H1 (cell line): ENCODE measurements around the gene TLR4. TPM values are rescaled to one million over a fixed set of nuclear protein-coding genes. Genes with fewer than 3 reads are reported as not detected.

Experiments used
- CTCF ChIA-PET: fragments of 300-600 bp; sonication (Branson Sonifier 250); formaldehyde crosslinking; loops from one replicate; lab custom pipeline; 2021; ENCODE audit not compliant: partially characterized antibody; lab: Charles Lee
- POLR2A ChIA-PET: fragments of 300-600 bp; sonication (Branson Sonifier 250); formaldehyde crosslinking; loops from one replicate; lab custom pipeline; 2021; ENCODE audit warnings: inconsistent platforms; ENCODE audit not compliant: partially characterized antibody; lab: Charles Lee
- DNase-seq, 2 experiments: peaks; one replicate each; pipeline versions ENCODE4 v3.0.0 to v3.0.0-alpha.2; 2010 to 2022; ENCODE audit warnings: low spot score in 2 of 2, low read depth in 1 of 2, mixed read lengths in 1 of 2
- FAIRE-seq: peaks from 2 replicates; lab custom pipeline; 2011; peaks lifted over from hg19 to GRCh38; lab: Jason Lieb, UNC
- H2AFZ ChIP-seq: 2 replicates; pipeline ENCODE4 v1.8.1; 2012; ENCODE audit warnings: low read length, inconsistent platforms
- H2AK5ac ChIP-seq: 2 replicates; pipeline ENCODE4 v1.6.1; 2013; ENCODE audit warnings: low read depth, low read length
- H2BK120ac ChIP-seq: replicated peaks from 2 replicates; pipeline ENCODE3; 2013; ENCODE audit warnings: low read depth, low read length, inconsistent platforms
- H2BK12ac ChIP-seq: 2 replicates; pipeline ENCODE4 v1.6.1; 2013; ENCODE audit warnings: low read depth, low read length
- H2BK15ac ChIP-seq: 2 replicates; pipeline ENCODE4 v1.6.1; 2013; ENCODE audit warnings: low read length
- H2BK20ac ChIP-seq: 2 replicates; pipeline ENCODE4 v1.6.1; 2013; ENCODE audit warnings: low read length
- H2BK5ac ChIP-seq: 2 replicates; pipeline ENCODE4 v1.6.1; 2013; ENCODE audit warnings: low read depth, low read length
- H3K14ac ChIP-seq: 2 replicates; pipeline ENCODE4 v1.6.1; 2013; ENCODE audit warnings: inconsistent platforms; ENCODE audit not compliant: insufficient read length
- H3K18ac ChIP-seq: 2 replicates; pipeline ENCODE4 v1.6.1; 2013; ENCODE audit warnings: low read length; ENCODE audit errors: extremely low read depth
- H3K23ac ChIP-seq: 2 replicates; pipeline ENCODE4 v1.6.1; 2013; ENCODE audit warnings: inconsistent platforms; ENCODE audit not compliant: insufficient read length
- H3K23me2 ChIP-seq: 2 replicates; pipeline ENCODE4 v1.6.1; 2013; ENCODE audit warnings: low read depth, low read length
- H3K27ac ChIP-seq: 2 replicates; pipeline ENCODE4 v1.6.1; 2011; ENCODE audit warnings: low read depth, low read length, inconsistent platforms
- H3K27me3 ChIP-seq, 4 experiments: replicated peaks in 1 of 4; 1 replicate in 1 of 4; 2 replicates in 3 of 4; pipeline versions ENCODE4 v1.6.1 to v1.8.1; 2011 to 2013; ENCODE audit warnings: low read length in 3 of 4, mild to moderate bottlenecking in 3 of 4, inconsistent platforms in 2 of 4, mixed read lengths in 2 of 4, moderate library complexity in 1 of 4; ENCODE audit not compliant: control insufficient read depth in 3 of 4, insufficient read depth in 3 of 4; ENCODE audit errors: extremely low read depth in 1 of 4
- H3K36me3 ChIP-seq, 4 experiments: 2 replicates each; pipeline versions ENCODE4 v1.6.1 to v1.8.1; 2011 to 2013; ENCODE audit warnings: mild to moderate bottlenecking in 4 of 4, low read length in 3 of 4, moderate library complexity in 2 of 4, control low read depth in 1 of 4, inconsistent platforms in 1 of 4; ENCODE audit not compliant: insufficient read depth in 4 of 4, control insufficient read depth in 2 of 4
- H3K4ac ChIP-seq: replicated peaks from 2 replicates; pipeline ENCODE3; 2013; ENCODE audit warnings: low read length, low read depth, mixed read lengths, inconsistent platforms; ENCODE audit not compliant: insufficient read length
- H3K4me1 ChIP-seq, 4 experiments: replicated peaks in 1 of 4; 1 replicate in 1 of 4; 2 replicates in 3 of 4; pipeline versions ENCODE4 v1.6.1 to v1.8.1; 2011 to 2013; ENCODE audit warnings: low read length in 3 of 4, inconsistent platforms in 2 of 4, mixed read lengths in 1 of 4; ENCODE audit not compliant: insufficient read depth in 4 of 4, control insufficient read depth in 3 of 4
- H3K4me2 ChIP-seq, 2 experiments: 2 replicates each; pipeline versions ENCODE4 v1.6.1 to v1.8.1; 2011 to 2013; ENCODE audit warnings: low read depth in 2 of 2, low read length in 2 of 2, control low read depth in 1 of 2, inconsistent platforms in 1 of 2, mild to moderate bottlenecking in 1 of 2; ENCODE audit not compliant: insufficient read depth in 1 of 2
- H3K4me3 ChIP-seq, 4 experiments: fragments of 200-600, 300-600 bp in 1 of 4; sonication (generic), shearing (Covaris generic), sonication (Bioruptor Twin) in 1 of 4; 2 replicates each; pipeline versions ENCODE4 v1.5.1 to v1.8.1; 2011 to 2016; ENCODE audit warnings: low read length in 4 of 4, low read depth in 3 of 4, control low read depth in 2 of 4, inconsistent platforms in 2 of 4, mild to moderate bottlenecking in 2 of 4, mixed read lengths in 1 of 4, moderate library complexity in 1 of 4; ENCODE audit not compliant: insufficient read depth in 2 of 4; ENCODE audit errors: extremely low read depth in 1 of 4
- H3K56ac ChIP-seq: replicated peaks from 2 replicates; pipeline ENCODE3; 2013; ENCODE audit warnings: low read depth, mild to moderate bottlenecking, mixed read lengths, low read length, inconsistent platforms; ENCODE audit not compliant: insufficient read length
- H3K79me1 ChIP-seq: 2 replicates; pipeline ENCODE4 v1.6.1; 2013; ENCODE audit warnings: low read depth, low read length, control low read depth
- H3K79me2 ChIP-seq, 2 experiments: 2 replicates each; pipeline versions ENCODE4 v1.6.1 to v1.8.1; 2012 to 2013; ENCODE audit warnings: low read length in 2 of 2, mild to moderate bottlenecking in 2 of 2, inconsistent platforms in 1 of 2; ENCODE audit not compliant: insufficient read depth in 2 of 2, control insufficient read depth in 1 of 2
- H3K9ac ChIP-seq, 4 experiments: replicated peaks in 1 of 4; 1 replicate in 1 of 4; 2 replicates in 3 of 4; pipeline versions ENCODE4 v1.6.1 to v1.8.1; 2011 to 2013; ENCODE audit warnings: low read depth in 3 of 4, low read length in 3 of 4, control low read depth in 2 of 4, mild to moderate bottlenecking in 2 of 4, moderate library complexity in 2 of 4, inconsistent platforms in 1 of 4; ENCODE audit errors: extremely low read depth in 1 of 4
- H3K9me3 ChIP-seq, 2 experiments: 2 replicates each; pipeline versions ENCODE4 v1.6.1 to v1.8.1; 2012 to 2013; ENCODE audit warnings: mild to moderate bottlenecking in 2 of 2, moderate library complexity in 2 of 2, control low read depth in 1 of 2, inconsistent platforms in 1 of 2, low read depth in 1 of 2, low read length in 1 of 2, mixed read lengths in 1 of 2; ENCODE audit not compliant: insufficient read depth in 2 of 2
- H4K20me1 ChIP-seq, 2 experiments: replicated peaks in 1 of 2; 2 replicates each; pipeline versions ENCODE3 to v1.8.1; 2011 to 2013; ENCODE audit warnings: inconsistent platforms in 2 of 2, low read length in 2 of 2, mild to moderate bottlenecking in 1 of 2; ENCODE audit not compliant: insufficient read depth in 2 of 2, control insufficient read depth in 1 of 2
- H4K5ac ChIP-seq: 2 replicates; pipeline ENCODE4 v1.6.1; 2013; ENCODE audit warnings: low read length, low read depth, mixed read lengths, inconsistent platforms; ENCODE audit not compliant: insufficient read length
- H4K8ac ChIP-seq: 2 replicates; pipeline ENCODE4 v1.8.0; 2013; ENCODE audit warnings: mild to moderate bottlenecking, moderate library complexity, low read length, inconsistent platforms; ENCODE audit not compliant: insufficient read depth; ENCODE audit errors: extremely low read depth
- H4K91ac ChIP-seq: replicated peaks from 2 replicates; pipeline ENCODE3; 2013; ENCODE audit warnings: low read length, mixed read lengths, inconsistent platforms; ENCODE audit not compliant: insufficient read length
- CEBPB ChIP-seq: IDR thresholded peaks from 2 replicates; pipeline ENCODE4 v1.6.1; 2012; ENCODE audit warnings: low read depth, low read length
- GABPA ChIP-seq: IDR thresholded peaks from 2 replicates; pipeline ENCODE4 v1.6.1; 2011; ENCODE audit warnings: mild to moderate bottlenecking, low read length, moderate library complexity, borderline replicate concordance; ENCODE audit not compliant: insufficient read depth
- WGBS, 2 experiments: shearing (Covaris generic) in 1 of 2; methylation state at CpG; one replicate each; pipeline versions ENCODE4 v1.1.6 to v1.1.7; 2013 to 2015; ENCODE audit warnings: low lambda C conversion rate in 2 of 2, mixed read lengths in 2 of 2, inconsistent platforms in 1 of 2, low coverage in 1 of 2, missing lambda C conversion rate in 1 of 2; ENCODE audit not compliant: insufficient replicate concordance in 2 of 2, insufficient coverage in 1 of 2, insufficient read length in 1 of 2; ENCODE audit errors: extremely low coverage in 1 of 2, missing lambda C conversion rate in 1 of 2; 5-methylcytosine and 5-hydroxymethylcytosine counted together
- polyA plus RNA-seq, 7 experiments: library from polyadenylated mRNA; depleted of rRNA in 3 of 7; stranded (reverse) in 5 of 7; unstranded in 2 of 7; fragments of >200 nt in 5 of 7; fragments of 200-250 nt in 2 of 7; gene quantifications; 1 replicate in 5 of 7; 2 replicates in 1 of 7; 4 replicates in 1 of 7; pipeline versions ENCODE4 v1.2.1 to v1.2.3, GENCODE V29; 2011 to 2013; ENCODE audit warnings: missing spikeins in 2 of 7, mixed read lengths in 2 of 7
- total RNA-seq: library from RNA; stranded (reverse); fragmentation: NEBNext Ultra II Directional; extraction: Animal tissue kit (Norgen Biotek cat#: 25700); gene quantifications from 2 replicates; pipeline ENCODE4 v1.2.1, GENCODE V29; 2021

The TLR4 gene
- total and polyA plus RNA-seq, 2 of the 8 experiments (the other 6 are each of a cell fraction or from before 2014, with no cell fraction given), result 0.02 to 0.17 TPM

DNA sequence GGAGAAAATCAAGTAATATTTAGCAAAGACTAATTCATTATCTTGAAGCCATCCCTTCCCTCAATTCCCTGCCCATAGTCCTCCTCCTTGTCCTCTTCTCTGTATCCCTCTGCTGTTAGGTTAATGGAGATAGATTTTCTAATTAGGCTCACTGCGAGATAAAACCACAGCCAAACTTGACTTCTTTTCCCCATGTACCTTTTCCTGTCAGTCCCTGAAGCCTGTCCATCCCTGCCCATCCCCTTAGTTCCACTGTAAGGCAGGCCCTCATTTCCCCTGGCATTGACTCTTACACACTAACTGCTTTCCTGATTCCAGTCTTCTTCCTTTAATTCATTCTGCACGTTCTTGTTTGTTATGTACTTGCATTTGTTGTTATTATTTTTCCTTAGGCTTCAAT is 1.2 kb downstream of the TLR4 start:
- Histone ChIP-seq H3K4ac (no peak overlapping the region), H2BK5ac (no peak overlapping the region), H3K56ac (no peak overlapping the region), H3K9me3 (no peaks in the 10 kb centered on the region), H2BK15ac (no peak overlapping the region), H3K27ac (no peak overlapping the region), H3K9ac (no peak overlapping the region), H2BK20ac (no peak overlapping the region), H2AFZ (no peak overlapping the region), H3K4me3 (no peak overlapping the region), H4K91ac (no peak overlapping the region), H2AK5ac (no peak overlapping the region), H3K4me1 (peaks cover 0 to 3% (median 0%) of the 10 kb centered on the region in 4 experiments; a peak in 2 of 7 replicates), H2BK120ac (no peak overlapping the region), H3K23ac (no peak overlapping the region), H3K79me2 (no peaks in the 10 kb centered on the region), H3K14ac (no peak overlapping the region), H4K20me1 (no peaks in the 10 kb centered on the region), H3K36me3 (no peaks in the 10 kb centered on the region), H4K8ac (no peak overlapping the region), H3K4me2 (no peak overlapping the region), H3K18ac (no peak overlapping the region), H4K5ac (no peak overlapping the region), H2BK12ac (no peak overlapping the region), H3K79me1 (no peaks in the 10 kb centered on the region), H3K27me3 (no peaks in the 10 kb centered on the region), H3K23me2 (no peaks in the 10 kb centered on the region; the same call in 1 of the 2 replicates)
- FAIRE-seq (no peak), DNase-seq (no peak)
- ChIA-PET POLR2A (no interaction called here), CTCF (interaction anchor here (1.1 kb wide), 1 partner anchor 218 kb away, joined by 3 read pairs; no protein-coding TSS in a partner anchor)
- TF ChIP-seq CEBPB (no peak), GABPA (no peak)
- 85% methylated on average over 2 of the region's 2 CpGs; no CpG with 5 or more reads in 1 of the 2 experiments for WGBS, 2 experiments
